Activated CD4-positive, alpha-beta T cell treated with anti-CD3 and anti-CD28 coated beads for 36 hours (primary cell): Measurements from ENCODE around the gene STUM. TPM values are rescaled to one million over a fixed set of nuclear protein-coding genes. Genes with fewer than 3 reads are reported as not detected.
"Not testable (repeated sequence)": the region's sequence is repeated elsewhere in the genome, so short reads cannot be mapped to it uniquely, and the experiment has no call there.

Experiments
- ATAC-seq: fragments of 200-7000 bp; cut with Tn5 transposase; one replicate; pipeline ENCODE4 v1.10.0; 2021; ENCODE audit warnings: mild to moderate bottlenecking, moderate library complexity
- CTCF ChIA-PET: fragments of 350-600 bp; sonication (Branson Sonifier 250); formaldehyde crosslinking; loops from one replicate; lab custom pipeline; 2021; ENCODE audit warnings: antibody characterized with exemption; lab: Charles Lee
- POLR2A ChIA-PET: fragments of 350-600 bp; sonication (Branson Sonifier 250); formaldehyde crosslinking; loops from one replicate; lab custom pipeline; 2021; ENCODE audit warnings: antibody characterized with exemption, inconsistent platforms; lab: Charles Lee
- DNase-seq: peaks from one replicate; pipeline ENCODE4 v3.0.0-alpha.2; 2020
- H3K27ac Mint-ChIP-seq: one replicate; pipeline ENCODE4 v1.8.0; 2021; ENCODE audit warnings: mixed read lengths
- H3K27me3 Mint-ChIP-seq: one replicate; pipeline ENCODE4 v1.8.0; 2021; ENCODE audit warnings: mixed read lengths
- H3K36me3 Mint-ChIP-seq: one replicate; pipeline ENCODE4 v1.8.0; 2021; ENCODE audit warnings: low read depth, mixed read lengths
- H3K4me1 Mint-ChIP-seq: one replicate; pipeline ENCODE4 v1.8.0; 2021; ENCODE audit warnings: mixed read lengths
- H3K4me3 Mint-ChIP-seq: one replicate; pipeline ENCODE4 v1.8.0; 2021; ENCODE audit warnings: mild to moderate bottlenecking, moderate library complexity, mixed read lengths
- H3K9me3 Mint-ChIP-seq: one replicate; pipeline ENCODE4 v1.8.0; 2021; ENCODE audit warnings: low read depth, mixed read lengths
- intact Hi-C, 2 experiments: fragments of 100-400 bp; cut with DNase I in 1 of 2; cut with micrococcal nuclease in 1 of 2; formaldehyde crosslinking; loops; one replicate each; pipeline versions ENCODE4 v1.14.2 to v1.15.1; 2022 to 2024; cut with DNase I, micrococcal nuclease
- total RNA-seq, 2 experiments: library from RNA; stranded (reverse); gene quantifications; one replicate each; pipeline ENCODE4 v1.2.3, GENCODE V29; 2021

The STUM gene
- total RNA-seq, 2 experiments from 2014 or later = not detected

DNA sequence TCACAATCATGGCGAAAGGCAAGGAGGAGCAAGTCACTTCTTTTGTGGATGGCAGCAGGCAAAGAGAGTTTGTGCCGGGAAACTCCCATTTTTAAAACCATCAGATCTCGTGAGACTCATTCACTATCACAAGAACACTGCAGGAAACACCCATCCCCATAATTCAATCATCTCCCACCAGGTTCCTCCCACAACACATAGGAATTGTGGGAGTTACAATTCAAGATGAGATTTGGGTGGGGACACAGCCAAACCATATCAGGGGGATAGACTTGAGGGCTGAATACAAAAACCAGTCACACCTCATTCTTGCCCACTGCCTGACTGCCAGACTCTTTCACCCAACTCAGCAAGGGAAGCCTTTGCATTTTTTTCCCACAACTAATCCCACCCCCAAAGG lies 50.4 kb downstream of the STUM start:
- H3K4me1 Mint-ChIP-seq, H3K27me3 Mint-ChIP-seq, H3K36me3 Mint-ChIP-seq, ATAC-seq, DNase-seq, H3K9me3 Mint-ChIP-seq, POLR2A ChIA-PET, intact Hi-C loops, H3K4me3 Mint-ChIP-seq, H3K27ac Mint-ChIP-seq, CTCF ChIA-PET: not testable (repeated sequence)

DNA sequence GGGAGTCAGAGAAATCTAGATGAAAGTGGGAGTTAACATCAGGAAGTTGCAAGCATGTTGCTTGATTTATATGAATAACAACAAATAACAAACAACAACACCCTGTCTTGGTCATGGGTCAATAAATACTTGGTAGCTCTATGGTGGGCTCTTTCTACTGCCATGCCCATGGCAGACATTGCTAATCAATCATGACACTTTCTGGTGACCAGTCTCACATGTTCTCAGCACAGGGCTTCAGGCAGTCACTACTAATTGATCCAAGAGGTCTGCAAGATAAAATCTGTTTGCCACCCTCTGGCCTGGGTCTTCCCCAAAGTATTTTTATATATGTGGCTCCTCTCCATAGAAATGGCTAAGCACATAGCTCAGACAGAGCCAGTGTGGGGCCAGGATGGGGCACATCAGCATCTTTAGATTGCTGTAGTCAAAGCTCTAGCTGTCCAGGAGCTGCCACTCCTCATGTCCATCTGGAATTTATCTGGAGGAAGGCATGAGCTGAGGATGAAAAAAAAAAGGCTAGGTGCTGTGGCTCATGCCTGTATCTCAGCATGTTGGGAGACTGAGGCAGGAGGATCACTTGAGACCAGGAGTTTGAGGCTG lies 51.2 kb downstream of the STUM start:
- intact Hi-C loops = no loop called here
- H3K4me1 Mint-ChIP-seq = no peaks in the 10 kb centered on the region
- peaks cover 4% of the 10 kb centered on the region for H3K27me3 Mint-ChIP-seq
- H3K27ac Mint-ChIP-seq = no peak overlapping the region
- CTCF ChIA-PET = interaction anchor here (0.6 to 1.5 kb wide), 2 partner anchors 27 to 257 kb away, joined by 3 read pairs; no protein-coding TSS in a partner anchor
- DNase-seq (no peak), ATAC-seq (no peak)
- POLR2A ChIA-PET = interaction anchor here (0.7 kb wide), 1 partner anchor 850 kb away, joined by 9 read pairs; no protein-coding TSS in a partner anchor
- no peaks in the 10 kb centered on the region for H3K9me3 Mint-ChIP-seq
- no peak overlapping the region for H3K4me3 Mint-ChIP-seq
- no peaks in the 10 kb centered on the region for H3K36me3 Mint-ChIP-seq

DNA sequence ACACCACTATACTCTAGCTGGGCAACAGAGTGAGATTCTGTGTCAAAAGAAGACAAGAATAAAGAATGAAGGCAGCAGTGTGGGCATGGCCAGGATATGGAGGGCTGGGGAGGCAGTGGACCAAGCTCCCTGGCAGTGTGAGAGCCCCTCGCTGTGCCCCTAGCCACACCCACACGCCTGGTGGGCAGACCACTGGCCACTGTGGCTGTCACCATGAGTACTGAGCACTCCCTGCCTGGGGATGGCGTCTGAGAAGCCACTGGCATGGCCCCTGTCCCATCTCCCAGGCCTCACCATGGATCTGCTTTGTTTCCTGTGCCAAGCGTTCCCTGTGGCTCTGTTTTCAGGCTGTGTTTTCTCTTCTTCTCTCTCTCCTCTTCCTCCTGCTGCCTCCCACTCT lies 51.7 kb downstream of the STUM start:
- H3K9me3 Mint-ChIP-seq = no peaks in the 10 kb centered on the region
- H3K27me3 Mint-ChIP-seq = peaks cover 2% of the 10 kb centered on the region
- no peak overlapping the region for H3K27ac Mint-ChIP-seq
- H3K36me3 Mint-ChIP-seq = no peaks in the 10 kb centered on the region
- no peaks in the 10 kb centered on the region for H3K4me1 Mint-ChIP-seq
- ATAC-seq (no peak), DNase-seq (no peak)
- no peak overlapping the region for H3K4me3 Mint-ChIP-seq
- ChIA-PET CTCF (interaction anchor here (0.6 to 1.5 kb wide), 3 partner anchors 26 to 1341 kb away, joined by 3 read pairs; no protein-coding TSS in a partner anchor), POLR2A (interaction anchor here (0.7 kb wide), 1 partner anchor 850 kb away, joined by 9 read pairs; no protein-coding TSS in a partner anchor)
- intact Hi-C loops = no loop called here

DNA sequence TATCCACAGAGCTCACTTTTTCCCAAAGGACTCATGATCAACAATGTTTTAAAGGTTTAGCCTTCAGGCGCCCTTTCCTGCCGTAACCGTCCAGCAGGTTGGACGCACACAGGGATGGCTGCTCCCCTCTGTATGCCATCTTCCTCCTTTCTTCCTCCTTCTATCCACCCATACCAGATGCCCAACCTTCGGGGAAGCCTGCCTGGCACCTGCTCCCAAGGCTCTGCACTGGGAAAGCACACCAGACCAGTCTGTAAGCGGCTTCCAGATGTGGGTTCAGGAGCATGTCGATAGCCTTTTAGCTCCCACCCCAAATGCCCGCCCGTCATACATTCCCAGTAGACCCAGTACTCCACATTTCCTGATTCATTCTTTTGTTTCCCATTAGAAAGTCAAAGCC lies 52.9 kb downstream of the STUM start:
- DNase-seq (no peak), ATAC-seq (no peak)
- H3K9me3 Mint-ChIP-seq = no peaks in the 10 kb centered on the region
- H3K27ac Mint-ChIP-seq = no peak overlapping the region
- POLR2A ChIA-PET = interaction anchor here (0.7 kb wide), 1 partner anchor 90 kb away, joined by 5 read pairs; no protein-coding TSS in a partner anchor
- intact Hi-C loops = no loop called here
- no peaks in the 10 kb centered on the region for H3K36me3 Mint-ChIP-seq
- CTCF ChIA-PET = no interaction called here
- H3K4me1 Mint-ChIP-seq = no peaks in the 10 kb centered on the region
- H3K27me3 Mint-ChIP-seq = peaks cover 2% of the 10 kb centered on the region
- H3K4me3 Mint-ChIP-seq = no peak overlapping the region

DNA sequence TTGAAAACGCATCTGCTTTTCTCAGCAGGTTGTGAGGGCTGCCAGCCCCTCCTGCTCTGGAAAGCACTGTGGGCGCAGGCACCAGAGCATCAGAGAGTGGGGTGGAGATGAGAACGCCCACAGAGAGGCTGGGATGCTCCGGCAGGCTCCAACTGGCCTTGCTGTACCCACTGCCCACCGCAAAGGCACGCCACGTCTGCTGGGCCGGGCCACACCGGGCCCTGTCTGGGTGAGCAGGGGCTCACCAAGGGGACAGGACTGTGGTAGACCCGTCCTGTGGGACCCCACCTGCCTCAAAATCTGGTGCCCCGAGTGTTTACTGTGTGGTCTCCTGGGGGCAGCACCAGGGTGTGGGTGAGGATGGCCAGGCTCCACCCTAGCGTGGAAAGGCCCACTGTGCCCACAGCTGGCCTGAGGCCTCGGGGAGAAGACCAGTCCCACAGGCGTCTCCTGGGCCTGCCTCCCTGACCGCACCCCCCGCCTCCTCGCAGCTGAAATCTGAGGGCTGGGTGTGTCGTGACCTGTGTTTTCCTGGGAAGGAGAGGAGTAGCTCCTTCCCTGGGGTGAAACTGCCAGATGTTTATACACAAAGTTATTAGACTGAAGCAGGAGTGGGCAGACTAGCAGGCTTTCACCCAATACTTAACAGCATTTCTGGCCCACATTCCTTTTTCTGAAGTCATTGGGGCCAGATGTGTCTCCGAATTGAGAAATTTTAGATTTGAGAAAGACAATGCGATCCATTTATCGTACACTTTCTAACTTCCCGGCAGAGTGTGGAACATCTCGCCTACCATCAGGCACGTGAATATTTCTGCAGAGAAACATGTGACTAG lies 53.8 kb downstream of the STUM start:
- no peak overlapping the region for H3K4me3 Mint-ChIP-seq
- ATAC-seq (no peak), DNase-seq (no peak)
- intact Hi-C loops = no loop called here
- POLR2A ChIA-PET = interaction anchor here (0.5 kb wide), 1 partner anchor 171 kb away, joined by 3 read pairs; no protein-coding TSS in a partner anchor
- H3K36me3 Mint-ChIP-seq = no peaks in the 10 kb centered on the region
- no peaks in the 10 kb centered on the region for H3K4me1 Mint-ChIP-seq
- CTCF ChIA-PET = no interaction called here
- peaks cover 2% of the 10 kb centered on the region for H3K27me3 Mint-ChIP-seq
- no peaks in the 10 kb centered on the region for H3K9me3 Mint-ChIP-seq
- no peak overlapping the region for H3K27ac Mint-ChIP-seq

DNA sequence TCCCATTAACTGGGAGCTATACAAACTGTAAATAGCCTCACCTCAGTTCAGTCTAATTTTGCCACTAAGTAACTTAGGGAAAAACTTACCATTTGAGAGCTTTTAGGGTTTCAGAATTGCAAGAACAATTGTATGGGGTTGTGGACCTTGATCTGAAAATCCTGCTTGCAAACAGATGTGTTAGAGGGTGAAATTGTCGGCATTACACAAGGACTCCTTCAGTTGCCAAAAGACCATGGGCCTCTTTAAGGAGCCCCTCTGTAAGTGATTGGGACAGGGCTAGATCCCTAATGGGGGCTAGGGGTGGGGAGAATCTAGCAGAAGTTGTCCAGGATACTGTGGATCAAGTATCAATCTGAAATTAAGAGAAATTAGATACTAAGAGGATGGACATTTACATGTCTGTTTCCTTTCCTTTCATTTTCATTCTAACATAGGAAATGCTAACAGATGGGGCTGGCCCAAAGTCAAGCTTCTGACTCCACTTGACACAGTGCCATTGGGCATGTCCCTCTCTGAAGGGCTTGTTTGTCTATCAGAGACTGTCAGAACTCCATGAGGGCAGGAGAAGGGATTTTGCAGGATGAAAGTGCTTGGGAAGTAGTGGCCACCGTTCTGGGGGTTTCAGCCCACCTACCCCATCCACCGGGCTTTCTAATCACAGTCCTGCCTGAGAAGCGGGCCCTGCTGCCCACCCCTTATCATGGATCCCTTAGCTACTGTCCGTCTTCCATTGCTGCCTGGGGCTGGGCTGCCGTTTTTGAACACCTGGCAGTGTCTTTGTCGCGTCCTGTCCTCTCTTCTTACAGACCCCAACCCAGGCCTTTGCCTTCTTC lies 54.7 kb downstream of the STUM start:
- ChIA-PET POLR2A (no interaction called here), CTCF (no interaction called here)
- DNase-seq (no peak), ATAC-seq (no peak)
- no peaks in the 10 kb centered on the region for H3K4me1 Mint-ChIP-seq
- no peaks in the 10 kb centered on the region for H3K9me3 Mint-ChIP-seq
- no peak overlapping the region for H3K27ac Mint-ChIP-seq
- no peaks in the 10 kb centered on the region for H3K36me3 Mint-ChIP-seq
- no peaks in the 10 kb centered on the region for H3K27me3 Mint-ChIP-seq
- intact Hi-C loops = no loop called here
- no peak overlapping the region for H3K4me3 Mint-ChIP-seq

DNA sequence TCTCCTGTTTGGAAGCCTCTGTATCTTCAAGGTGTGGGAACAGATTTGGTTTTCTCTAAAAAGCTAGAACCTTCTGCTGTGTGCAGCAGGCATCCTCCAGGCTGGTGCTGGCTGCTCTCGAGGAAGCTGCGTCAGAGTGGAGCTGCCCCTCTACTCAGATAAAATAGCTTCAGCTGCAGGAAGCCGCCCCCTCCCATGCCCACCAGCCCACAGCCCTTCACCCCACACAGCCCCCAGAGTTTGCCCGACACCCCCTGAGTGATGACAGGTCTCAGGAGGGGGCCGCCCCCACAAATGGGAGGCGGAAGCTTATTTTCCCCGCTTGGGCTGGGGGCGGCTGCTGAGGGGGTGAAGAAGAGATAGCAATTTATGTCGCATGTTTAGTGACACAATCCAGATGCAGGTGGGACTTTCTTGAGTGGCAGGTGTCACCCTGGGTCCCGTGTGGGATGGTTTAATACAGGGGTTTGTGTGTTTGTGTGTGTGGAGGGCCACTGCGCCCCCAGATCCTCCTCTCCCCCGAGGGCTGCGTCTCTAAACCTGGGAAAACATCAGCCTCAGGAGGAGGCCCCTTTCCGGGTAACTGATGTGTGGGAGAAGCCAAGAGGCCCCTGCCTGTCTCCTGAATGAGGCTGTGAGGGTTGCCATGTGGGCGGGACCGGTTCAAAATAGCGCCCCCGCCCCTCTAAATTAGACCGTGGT lies 55.4 kb downstream of the STUM start:
- H3K27me3 Mint-ChIP-seq = no peaks in the 10 kb centered on the region
- ChIA-PET POLR2A (no interaction called here), CTCF (no interaction called here)
- intact Hi-C loops = no loop called here
- no peaks in the 10 kb centered on the region for H3K36me3 Mint-ChIP-seq
- ATAC-seq (no peak), DNase-seq (no peak)
- H3K4me3 Mint-ChIP-seq = no peak overlapping the region
- H3K9me3 Mint-ChIP-seq = no peaks in the 10 kb centered on the region
- no peaks in the 10 kb centered on the region for H3K4me1 Mint-ChIP-seq
- H3K27ac Mint-ChIP-seq = no peak overlapping the region

DNA sequence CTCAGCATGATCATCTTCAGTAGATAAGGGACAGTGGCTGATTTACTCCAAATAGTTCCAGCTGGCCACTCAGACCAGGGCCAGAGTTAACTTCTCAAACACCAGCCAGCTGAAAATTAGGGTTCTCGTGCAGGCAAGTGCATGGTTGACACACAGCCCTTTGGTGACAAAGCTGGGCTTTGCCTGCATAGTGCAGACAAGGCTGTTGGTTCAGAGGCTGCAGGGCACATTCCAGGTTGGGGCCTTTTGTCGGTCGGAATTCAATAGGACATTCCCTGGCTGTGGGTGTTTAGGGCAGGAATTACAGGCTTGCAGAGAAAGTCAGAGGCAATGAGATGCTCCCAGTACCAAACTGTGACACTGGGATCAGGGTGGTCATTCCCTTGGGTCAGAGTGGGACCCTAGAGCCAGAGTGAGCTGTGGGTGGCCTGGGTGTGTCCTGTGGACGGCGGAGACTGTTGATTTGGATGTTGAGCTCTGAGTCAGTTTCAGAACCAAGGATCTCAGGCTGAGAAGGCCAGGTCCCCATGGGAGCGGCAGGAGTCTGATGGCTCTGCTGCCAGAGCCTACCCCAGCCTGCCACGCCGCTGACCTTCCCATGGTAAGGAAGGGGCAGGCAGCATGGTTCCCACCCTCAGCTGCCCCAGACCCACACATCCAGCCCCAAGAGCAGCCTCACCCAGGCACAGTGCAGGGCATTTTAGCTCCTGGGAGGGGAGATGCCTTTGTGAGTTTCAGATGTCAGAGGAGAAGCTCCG lies 56.2 kb downstream of the STUM start:
- H3K36me3 Mint-ChIP-seq = no peaks in the 10 kb centered on the region
- POLR2A ChIA-PET = no interaction called here
- no peaks in the 10 kb centered on the region for H3K4me1 Mint-ChIP-seq
- no peak overlapping the region for H3K27ac Mint-ChIP-seq
- intact Hi-C loops = loop anchor here in 1 of 2 experiments (5.0 kb wide), 1 partner anchor 177 kb away; no protein-coding TSS in a partner anchor
- no peak overlapping the region for H3K4me3 Mint-ChIP-seq
- DNase-seq (no peak), ATAC-seq (no peak)
- CTCF ChIA-PET = interaction anchor here (0.6 kb wide), 1 partner anchor 224 kb away, joined by 4 read pairs; no protein-coding TSS in a partner anchor
- H3K9me3 Mint-ChIP-seq = no peaks in the 10 kb centered on the region
- H3K27me3 Mint-ChIP-seq = no peaks in the 10 kb centered on the region

DNA sequence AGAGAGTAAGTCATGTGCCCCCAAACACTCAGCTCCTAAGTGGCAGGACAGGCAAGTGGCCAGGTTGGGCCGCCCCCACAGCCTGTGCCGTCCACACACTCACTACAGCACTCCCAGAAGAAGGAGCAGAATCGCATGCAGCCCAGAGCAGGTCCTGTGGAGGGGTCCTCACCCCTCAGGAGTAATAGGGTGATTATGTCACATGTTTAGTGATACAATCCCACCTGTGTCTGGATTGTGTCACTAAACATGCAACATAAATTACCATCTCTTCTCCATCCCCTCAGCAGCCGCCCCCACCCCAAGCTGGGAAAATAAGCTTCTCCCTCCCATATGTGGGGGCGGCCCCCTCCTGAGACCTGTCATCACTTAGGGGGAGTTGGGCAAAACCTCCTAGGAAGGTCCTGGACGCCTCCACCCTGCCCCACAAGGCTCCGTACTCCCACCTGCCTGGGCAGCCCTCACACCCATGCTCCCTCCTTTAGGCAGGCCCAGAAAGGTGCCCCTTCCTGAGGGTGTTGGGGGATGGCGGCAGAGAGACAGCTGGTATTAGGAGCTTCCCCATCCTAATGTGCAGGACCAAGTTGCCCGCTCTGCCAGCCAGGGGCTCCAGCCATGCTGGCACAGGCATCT lies 56.9 kb downstream of the STUM start:
- H3K9me3 Mint-ChIP-seq = no peaks in the 10 kb centered on the region
- ChIA-PET POLR2A (no interaction called here), CTCF (interaction anchor here (0.6 to 0.8 kb wide), 2 partner anchors 77 to 224 kb away, joined by 3 to 4 read pairs; no protein-coding TSS in a partner anchor)
- no peak overlapping the region for H3K27ac Mint-ChIP-seq
- H3K4me3 Mint-ChIP-seq = no peak overlapping the region
- DNase-seq (no peak), ATAC-seq (no peak)
- H3K27me3 Mint-ChIP-seq = no peaks in the 10 kb centered on the region
- intact Hi-C loops = loop anchor here in 1 of 2 experiments (5.0 kb wide), 1 partner anchor 178 kb away; no protein-coding TSS in a partner anchor
- H3K36me3 Mint-ChIP-seq = no peaks in the 10 kb centered on the region
- no peaks in the 10 kb centered on the region for H3K4me1 Mint-ChIP-seq
